HG02981 (cell line): ENCODE data around the gene EEIG2.
"Not testable (repeated sequence)": the region's sequence is repeated elsewhere in the genome, so short reads cannot be mapped to it uniquely, and the experiment has no call there.

ENCODE experiments used
- ATAC-seq: cut with Tn5 transposase; IDR thresholded peaks from one replicate; pipeline ENCODE4 v1.9.1; 2021; ENCODE audit warnings: mild to moderate bottlenecking, moderate library complexity; ENCODE audit not compliant: unreplicated experiment

EEIG2 gene

GRCh38 chr1:108559215-108560186 lies at the start of gene EEIG2:
TSS of gene EEIG2 (plus strand) at chr1:108560100. CDS start at chr1:108560429, 329 bp downstream.
- peak; percentile 81 for ATAC-seq

GRCh38 chr1:108511764-108512163 lies 48.1 kb upstream of the EEIG2 start:
- no peak for ATAC-seq

- no peak for ATAC-seq
Observed at GRCh38 chr1:108512239-108513043, 47.5 kb upstream of the EEIG2 start.

GRCh38 chr1:108513044-108513415 lies 46.9 kb upstream of the EEIG2 start:
- ATAC-seq, result no peak

GRCh38 chr1:108513914-108514313 lies 46.0 kb upstream of the EEIG2 start:
- ATAC-seq, result not testable (repeated sequence)

GRCh38 chr1:108517301-108517897 lies 42.5 kb upstream of the EEIG2 start:
- not testable (repeated sequence) for ATAC-seq

- no peak for ATAC-seq
Observed at GRCh38 chr1:108521990-108522393, 37.9 kb upstream of the EEIG2 start.

- no peak for ATAC-seq
Observed at GRCh38 chr1:108523829-108524228, 36.1 kb upstream of the EEIG2 start.

GRCh38 chr1:108524676-108525075 lies 35.2 kb upstream of the EEIG2 start:
- no peak for ATAC-seq

GRCh38 chr1:108527135-108527534 lies 32.8 kb upstream of the EEIG2 start:
- no peak for ATAC-seq

- ATAC-seq, result no peak
Observed at GRCh38 chr1:108527837-108528236, 32.1 kb upstream of the EEIG2 start.

- ATAC-seq, result no peak
Observed at GRCh38 chr1:108531444-108531843, 28.5 kb upstream of the EEIG2 start.

GRCh38 chr1:108532730-108533129 lies 27.2 kb upstream of the EEIG2 start:
- ATAC-seq, result no peak

- peak; percentile 42 for ATAC-seq
Observed at GRCh38 chr1:108533351-108534083, 26.4 kb upstream of the EEIG2 start.

GRCh38 chr1:108534759-108535158 lies 25.1 kb upstream of the EEIG2 start:
- ATAC-seq, result no peak

- ATAC-seq, result not testable (repeated sequence)
Observed at GRCh38 chr1:108535315-108535897, 24.5 kb upstream of the EEIG2 start.

GRCh38 chr1:108536021-108536420 lies 23.9 kb upstream of the EEIG2 start:
- not testable (repeated sequence) for ATAC-seq

GRCh38 chr1:108536791-108537190 lies 23.1 kb upstream of the EEIG2 start:
- ATAC-seq, result not testable (repeated sequence)

GRCh38 chr1:108537976-108538375 lies 21.9 kb upstream of the EEIG2 start:
- ATAC-seq, result no peak

GRCh38 chr1:108540977-108541376 lies 18.9 kb upstream of the EEIG2 start:
- no peak for ATAC-seq
